Stimulated activated CD4-positive, alpha-beta T cell treated with anti-CD3 and anti-CD28 coated beads, Interleukin-12 subunit alpha, Interleukin-12 subunit beta, amount 100 ng/mL, for 24 hours (primary cell): ENCODE results near the gene PLA2G2C.

Experiments used
- DNase-seq, 2 experiments: peaks; one replicate each; pipeline ENCODE4 v3.0.0-alpha.2; 2020; ENCODE audit warnings: low read depth in 2 of 2

PLA2G2C gene

DNA sequence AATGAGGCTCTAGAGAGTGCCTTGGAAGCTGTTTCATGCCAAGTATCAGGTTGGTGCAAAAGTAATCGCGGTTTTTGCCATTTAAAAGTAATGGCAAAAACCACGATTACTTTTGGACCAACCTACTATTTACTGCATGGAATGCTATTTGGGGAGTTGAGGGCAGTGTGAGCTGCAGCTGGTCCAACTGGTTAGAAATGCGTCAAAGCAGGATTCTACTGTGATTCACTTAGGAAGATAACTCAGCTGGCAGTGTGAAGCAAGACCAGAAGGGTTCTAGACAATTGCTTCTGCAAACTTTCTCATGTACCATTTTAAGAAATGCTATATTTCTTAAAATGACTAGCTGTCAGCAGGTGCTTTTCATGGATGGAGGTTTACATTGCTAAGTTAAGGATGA, 21.2 kb upstream of the PLA2G2C start:
- DNase-seq: no peak

DNA sequence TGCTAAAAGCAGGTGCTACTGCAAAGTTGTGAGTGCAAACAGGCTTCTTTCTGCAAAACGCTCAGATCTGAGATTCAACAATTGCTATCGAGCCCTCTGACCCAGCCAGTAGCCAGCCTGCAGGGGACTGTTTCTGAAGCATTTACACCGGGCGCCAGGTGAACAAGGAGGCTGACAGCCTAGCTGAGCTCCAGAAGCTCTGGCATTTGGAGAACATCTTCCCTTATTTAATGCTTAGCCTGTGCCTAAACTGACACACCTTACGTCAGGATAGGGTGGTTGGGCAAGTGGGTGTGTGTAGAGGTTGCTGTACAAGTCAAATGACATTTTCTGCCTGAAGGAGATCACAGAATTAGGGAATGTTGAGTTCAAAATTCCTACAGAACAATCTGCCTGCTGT, 15.8 kb upstream of the PLA2G2C start:
- no peak for DNase-seq

DNA sequence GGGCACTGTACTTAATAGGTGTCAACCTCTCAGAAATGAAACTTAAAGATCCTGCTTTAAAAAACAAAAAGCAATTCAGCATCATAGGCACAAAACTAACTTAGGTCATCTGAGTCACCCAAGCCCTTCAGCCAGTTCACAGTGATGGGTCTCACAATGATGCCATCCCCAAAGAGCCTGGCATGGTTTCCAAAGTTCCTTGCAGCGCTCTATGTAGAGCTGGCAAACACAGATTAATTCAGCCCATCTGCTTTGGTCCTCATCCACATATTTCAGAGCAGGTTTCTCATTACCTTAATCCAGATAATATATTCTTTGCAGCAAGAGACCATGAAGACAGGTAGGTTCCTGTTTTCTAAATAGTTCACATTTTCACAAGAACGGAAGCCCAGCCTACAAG, 14.6 kb upstream of the PLA2G2C start:
- no peak for DNase-seq

DNA sequence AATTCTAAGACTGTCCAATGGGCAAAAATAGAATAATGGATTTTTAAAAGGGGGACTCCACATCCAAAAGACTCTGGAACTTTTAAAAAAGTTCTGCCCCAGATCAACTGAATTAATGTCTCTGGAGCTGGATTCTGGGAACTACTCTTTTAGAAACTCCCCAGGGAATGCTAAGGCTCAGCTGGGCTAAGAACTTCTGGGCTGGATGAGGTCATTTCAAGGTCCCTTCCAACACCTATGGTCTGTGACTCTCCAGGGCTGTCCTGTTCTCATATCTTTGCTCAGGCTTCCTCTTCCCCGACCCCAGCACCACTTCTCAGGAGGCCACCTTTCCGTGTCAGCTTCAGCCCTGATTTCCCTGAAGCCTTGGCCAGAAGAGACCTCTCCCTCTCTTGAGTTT, 13.5 kb upstream of the PLA2G2C start:
- no peak for DNase-seq

DNA sequence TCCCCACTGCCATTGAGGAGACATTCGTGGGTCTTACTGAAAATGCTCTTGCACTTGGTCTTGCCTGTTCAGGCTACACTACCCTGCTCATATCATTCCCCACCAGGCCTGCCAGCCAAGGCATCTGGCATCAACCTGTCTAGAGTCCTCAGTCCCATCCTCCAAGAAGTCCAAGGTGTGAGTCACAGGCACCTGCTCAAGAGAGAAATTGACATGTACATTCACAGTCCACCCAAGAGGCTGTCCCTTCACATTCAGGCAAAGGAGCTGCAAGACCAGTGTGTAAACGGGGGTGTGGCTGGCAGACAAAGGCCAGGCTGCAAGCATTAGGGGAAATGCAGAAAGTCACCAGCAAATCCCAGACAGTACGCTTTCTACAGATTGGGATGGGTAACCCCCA, 13.1 kb upstream of the PLA2G2C start:
- DNase-seq: no peak

DNA sequence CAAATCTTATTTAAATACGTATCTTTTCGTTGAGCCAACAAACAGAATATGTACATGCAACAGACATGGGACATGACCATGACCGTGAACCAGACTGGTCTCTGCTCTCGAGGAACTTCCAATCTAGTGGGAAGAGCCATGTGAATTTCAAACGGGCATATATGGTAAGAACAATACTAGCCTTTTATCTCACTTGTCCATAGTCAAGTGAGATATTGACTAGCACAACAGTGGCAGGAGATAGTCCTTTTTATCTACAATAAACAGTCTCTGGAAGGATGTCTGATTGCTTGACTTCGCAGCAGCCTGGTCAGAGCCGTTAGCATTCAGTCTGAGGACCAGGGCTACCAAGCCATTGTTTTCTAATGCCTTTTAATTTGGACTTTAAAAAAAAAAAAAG, 12.6 kb upstream of the PLA2G2C start:
- no peak for DNase-seq

DNA sequence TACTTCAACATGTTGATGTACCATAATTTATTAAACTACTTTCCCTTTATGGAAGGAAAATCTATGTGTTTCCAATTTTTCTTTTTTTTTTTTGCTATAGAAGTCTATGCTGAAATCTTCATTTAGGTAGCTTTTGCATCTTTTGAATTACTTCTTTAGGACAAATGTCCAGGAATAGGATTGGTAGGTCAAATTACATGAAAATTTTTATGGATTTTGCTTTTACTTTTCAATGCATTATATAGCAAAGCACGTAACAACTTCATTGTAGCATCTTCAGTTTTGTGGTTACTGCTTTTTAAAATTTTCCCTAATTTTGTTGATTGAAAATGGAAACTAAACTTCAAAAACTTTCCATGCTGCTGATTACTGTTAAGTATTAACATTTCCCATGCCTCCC, 12.0 kb upstream of the PLA2G2C start:
- DNase-seq: no peak

DNA sequence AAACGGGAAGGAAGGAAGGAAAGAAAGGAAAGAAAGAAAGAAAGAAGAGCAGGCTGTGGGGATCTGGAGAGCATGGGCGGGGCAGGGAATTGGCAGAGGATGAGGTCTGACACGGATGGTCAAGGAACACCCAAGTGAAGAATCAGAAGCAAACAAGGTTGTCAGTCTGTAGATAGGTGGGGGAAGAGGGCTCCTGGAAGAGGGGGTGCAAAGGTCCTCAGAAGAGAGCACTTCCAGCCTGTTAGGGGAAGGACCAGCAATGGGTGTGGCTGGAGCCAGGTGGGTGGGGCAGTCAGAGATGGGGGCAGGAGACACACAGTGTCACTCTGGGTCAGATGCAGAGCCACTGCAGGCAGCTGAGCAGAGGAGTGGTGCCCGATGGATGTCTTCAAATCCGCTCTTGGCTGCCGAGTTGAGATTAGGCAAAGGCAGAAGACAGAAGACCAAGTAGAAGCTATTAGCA, 11.0 kb upstream of the PLA2G2C start:
- DNase-seq: no peak

DNA sequence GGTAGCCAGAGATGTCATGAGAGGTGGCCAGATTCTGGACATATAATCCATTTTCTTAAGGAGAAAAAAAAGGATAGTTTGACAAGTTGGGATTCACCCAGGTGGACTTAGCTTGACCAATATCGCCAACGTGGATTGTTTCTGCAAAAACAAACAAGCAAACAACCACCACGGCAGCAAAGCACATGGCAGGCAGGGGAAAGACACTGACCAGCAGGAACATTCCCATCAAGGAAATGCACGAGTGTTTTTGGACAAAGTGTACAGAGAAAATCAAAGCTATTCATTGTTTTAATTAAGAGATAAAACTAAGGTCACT, 9.1 kb upstream of the PLA2G2C start:
- no peak for DNase-seq

DNA sequence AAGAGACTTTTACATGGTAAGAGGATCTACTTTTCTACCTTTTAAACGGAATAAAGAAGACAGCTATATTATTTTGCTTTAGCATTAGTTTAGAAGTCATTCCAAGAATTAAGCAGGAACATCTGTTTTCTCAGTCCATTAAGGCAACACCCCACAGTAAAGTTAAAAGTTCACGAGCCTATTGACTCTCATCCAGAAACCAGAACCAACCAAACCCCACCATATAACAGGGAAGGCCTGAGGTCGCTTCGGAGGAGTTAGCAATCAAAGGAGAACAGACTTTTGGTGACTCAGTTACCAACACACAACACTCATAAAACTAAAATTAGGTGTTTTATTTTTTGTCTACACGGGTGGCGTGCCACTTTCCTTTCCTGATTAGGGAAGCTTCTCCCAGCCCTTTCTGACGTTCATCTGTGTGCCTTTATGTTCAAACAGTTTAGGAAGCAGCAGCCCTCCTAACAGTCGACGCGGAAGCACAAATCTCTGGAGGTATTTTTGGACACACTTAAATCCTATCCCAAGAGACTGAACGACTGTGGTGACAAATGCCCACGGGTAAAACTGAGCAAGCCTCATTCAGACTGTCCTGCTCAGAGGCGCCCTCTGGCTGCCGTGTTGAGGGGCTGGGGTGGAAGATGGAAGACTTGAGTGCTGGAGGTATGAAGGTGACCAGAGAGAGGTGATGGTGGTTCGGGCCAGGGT, 8.6 kb upstream of the PLA2G2C start:
- DNase-seq: peak; percentile 54 to 72

DNA sequence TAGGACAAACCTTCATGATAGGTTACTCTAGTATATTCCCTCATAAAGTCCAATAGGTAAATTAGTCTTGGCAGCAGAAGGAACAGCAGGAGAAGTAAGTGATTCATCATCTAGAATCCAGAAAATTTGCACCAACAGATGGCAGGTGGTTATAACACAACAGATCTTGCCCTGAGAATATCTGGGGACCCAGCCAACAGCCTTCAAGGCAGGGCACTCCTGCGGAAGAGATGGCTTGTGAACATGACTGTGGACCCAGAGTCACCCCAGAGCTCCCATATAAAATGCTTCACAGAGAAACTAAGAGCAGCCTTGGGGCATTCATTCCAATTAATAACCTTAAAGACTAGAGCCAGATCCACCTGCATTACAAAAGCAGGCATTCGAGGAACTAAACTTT, 7.9 kb upstream of the PLA2G2C start:
- no peak for DNase-seq

DNA sequence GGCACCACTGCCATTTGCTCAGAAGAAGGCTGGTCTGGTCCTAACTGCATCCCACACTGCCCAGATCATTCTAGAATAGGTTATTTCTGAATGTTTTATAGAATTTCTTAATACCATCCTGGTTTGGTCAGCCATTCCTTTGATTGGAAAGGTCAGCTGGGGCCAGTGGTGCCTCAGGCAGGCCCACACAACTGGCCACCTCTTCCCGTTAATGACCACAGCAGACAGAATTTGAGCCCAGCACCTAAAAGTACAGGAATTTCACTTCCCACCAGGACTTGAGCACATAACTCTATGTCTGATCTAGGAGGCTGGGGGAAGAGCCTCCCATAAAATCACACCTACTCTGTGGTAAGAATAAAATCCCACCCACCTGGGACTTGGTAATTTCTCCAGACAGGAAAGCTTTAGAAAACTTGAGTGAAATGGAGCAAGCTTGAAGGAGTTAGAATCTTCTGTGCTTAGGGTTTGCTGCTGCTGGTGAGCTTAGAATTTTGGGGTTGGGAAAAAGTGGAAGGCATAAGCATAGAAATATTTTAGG, 6.6 kb upstream of the PLA2G2C start:
- DNase-seq: no peak

DNA sequence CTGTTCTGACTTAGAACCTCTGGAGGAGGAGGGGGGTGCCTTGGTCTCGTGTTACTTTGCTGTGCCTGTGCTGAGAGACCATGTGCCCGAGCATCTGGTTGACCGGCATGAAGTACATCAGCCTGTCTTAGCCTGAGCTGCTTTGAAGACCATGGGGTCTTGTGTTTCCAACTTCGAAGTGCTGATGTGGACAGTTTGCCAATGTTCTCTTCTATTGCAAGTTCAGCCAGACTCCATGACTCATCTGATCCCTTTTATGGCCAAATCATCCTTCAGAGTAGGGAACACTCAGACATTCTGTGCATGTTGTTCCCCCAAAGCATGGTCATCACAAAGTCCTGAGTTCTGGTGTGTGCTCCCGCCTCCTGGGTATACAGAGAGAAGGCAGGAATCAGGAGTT, 6.0 kb upstream of the PLA2G2C start:
- DNase-seq: no peak

DNA sequence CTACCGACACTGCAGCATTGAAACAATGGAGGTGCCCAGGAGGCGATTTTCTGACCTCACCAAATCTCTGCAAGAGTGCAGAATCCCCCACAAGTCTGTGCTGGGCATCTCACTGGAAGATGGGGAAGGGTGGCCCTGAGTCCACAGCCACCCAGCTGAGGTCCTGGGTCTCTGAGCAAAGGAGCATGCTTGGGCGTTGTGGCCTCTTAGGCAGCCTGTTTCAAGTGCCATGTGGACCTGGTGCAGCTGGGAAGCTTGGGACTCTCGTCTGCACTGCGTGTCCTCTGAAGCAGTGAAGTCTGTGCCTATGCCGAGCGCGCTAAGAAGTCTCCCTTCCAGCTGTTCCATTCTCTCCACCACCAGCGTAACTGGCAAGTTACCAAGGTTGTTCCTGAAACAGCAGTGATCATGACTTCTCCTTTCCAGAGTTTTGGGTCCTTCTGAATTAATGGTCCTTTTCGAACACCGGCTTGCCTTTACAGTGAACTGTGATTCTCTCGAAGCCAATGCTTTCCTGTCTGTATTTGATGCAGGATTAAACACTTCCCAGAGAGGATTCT, 5.0 kb upstream of the PLA2G2C start:
- DNase-seq: no peak

DNA sequence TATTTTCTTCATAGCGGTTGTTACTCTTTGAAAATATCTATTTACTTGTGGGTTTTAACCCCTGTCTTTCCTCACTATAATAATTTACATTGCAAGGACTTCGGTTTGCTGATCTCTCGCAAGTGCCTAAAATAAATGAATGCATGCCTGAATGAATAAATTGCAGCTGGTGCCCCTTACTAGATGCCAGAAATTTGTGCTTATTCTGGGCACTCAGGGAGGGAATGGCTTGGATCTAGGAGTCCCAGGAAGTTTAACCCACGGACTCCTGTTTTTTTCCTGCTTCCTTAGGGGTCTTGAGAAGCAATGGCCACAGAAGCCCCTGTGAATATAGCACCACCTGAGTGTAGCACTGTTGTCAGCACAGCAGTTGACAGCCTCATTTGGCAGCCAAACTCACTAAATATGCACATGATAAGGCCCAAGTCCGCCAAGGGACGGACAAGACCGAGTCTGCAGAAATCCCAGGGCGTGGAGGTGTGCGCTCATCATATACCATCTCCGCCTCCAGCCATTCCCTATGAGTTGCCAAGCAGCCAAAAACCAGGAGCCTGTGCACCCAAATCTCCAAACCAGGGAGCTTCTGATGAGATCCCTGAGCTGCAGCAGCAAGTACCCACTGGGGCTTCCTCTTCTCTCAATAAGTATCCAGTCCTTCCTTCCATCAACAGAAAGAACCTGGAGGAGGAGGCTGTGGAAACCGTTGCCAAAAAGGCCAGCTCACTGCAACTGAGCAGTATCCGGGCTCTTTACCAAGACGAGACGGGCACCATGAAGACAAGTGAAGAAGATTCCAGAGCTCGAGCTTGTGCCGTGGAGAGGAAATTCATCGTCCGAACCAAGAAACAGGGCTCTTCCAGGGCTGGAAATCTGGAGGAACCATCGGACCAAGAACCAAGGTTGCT, 4.2 kb upstream of the PLA2G2C start:
- no peak for DNase-seq

DNA sequence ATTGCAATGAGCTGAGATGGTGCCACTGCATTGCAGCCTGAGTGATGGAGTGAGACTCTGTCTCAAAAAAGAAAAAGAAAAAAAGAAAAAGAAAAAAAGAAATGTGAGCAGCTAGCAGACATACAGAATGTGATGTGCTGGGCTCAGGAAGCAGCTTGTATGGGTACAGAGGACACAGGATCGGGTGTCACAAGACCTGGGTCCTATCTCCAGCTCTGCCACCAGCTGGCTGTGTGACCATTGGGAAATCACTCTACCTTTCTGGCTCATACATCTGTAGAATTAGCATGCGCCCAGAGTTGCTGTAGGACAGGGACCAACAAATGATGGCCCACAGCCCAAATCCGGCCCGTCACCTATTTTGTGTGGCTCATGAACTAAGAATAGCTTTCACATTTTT, 3.3 kb upstream of the PLA2G2C start:
- DNase-seq: no peak

DNA sequence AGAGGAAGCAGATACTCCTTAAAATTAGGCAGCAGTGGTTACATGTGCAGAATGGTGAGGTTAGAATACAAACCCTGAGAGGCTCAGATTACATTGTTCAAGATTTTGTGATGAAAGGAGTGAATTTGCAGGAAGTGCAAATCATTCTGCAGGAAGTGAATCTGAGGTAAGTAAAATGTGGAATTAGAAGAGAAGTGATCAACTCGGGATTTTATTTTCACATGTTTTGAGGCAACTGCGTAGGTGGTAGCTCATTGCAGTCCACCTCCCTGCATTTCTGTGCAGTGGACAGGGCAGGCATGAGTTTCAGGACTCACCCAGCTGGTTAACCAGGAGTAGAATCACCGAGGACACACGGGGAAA, 2.1 kb upstream of the PLA2G2C start:
- no peak for DNase-seq

DNA sequence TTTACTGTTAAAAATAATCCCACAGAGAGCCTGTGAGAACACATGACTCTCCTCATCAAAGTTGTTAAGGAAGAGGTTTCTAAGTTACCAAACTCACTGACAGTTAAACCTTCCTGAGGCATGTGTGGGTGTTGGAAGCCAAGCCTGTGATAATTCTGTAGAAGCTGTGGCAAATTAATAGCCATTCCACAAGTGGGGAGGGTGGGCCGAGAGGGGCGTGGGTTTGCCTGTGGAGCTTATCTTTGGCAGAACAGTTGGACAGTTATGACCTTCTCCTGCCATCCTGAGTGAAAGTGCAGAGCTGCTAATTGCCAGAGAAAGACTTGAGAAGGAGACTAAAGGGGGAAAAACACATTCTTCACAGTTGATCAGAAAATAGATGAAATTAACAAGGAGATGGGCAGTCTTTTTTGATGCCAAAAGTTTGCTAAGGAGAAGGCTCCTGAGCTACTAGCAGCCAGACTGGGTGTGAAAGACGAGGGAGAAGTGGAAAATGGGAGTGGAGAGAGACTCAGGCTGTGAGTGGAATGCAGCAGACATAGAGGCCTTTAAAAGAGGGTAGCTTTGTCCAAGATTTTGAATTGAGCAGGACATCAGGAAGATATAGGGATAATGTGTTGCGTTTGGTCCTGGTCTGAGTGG, 1.6 kb upstream of the PLA2G2C start:
- DNase-seq: no peak

DNA sequence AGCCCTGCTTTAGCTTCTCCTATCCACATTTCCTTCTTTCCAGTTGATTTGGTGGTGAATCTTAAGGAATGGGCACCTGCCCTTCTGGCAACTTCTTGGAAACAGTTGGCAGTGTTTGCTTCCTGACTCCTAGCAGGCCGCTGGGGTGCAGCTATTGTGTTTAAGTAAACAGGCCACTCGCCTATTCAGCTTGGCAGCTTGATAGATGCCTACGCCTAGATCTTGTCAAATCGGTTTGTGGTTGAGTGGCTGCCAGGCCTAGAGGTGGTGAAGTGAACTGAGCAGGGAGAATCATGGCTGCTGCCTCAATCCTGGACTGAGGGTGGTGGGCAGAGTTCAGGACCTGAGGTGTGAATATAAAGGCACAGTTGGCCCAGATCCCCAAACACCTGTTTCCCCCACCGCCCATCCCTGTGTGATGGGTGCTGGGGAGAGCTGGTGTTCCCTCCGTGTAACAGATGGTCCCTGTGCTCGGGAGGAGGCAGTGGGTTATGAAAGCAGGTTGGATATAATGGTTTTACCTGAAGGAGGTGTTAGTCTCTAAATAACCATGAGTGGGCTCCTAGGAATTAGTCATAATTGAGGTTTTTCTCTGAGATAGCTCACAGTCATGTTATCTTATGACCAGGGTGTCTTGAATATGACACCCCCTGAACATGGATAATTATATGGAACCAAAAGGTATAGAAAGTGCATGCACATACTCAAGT, 940 bp upstream of the PLA2G2C start:
- no peak for DNase-seq

DNA sequence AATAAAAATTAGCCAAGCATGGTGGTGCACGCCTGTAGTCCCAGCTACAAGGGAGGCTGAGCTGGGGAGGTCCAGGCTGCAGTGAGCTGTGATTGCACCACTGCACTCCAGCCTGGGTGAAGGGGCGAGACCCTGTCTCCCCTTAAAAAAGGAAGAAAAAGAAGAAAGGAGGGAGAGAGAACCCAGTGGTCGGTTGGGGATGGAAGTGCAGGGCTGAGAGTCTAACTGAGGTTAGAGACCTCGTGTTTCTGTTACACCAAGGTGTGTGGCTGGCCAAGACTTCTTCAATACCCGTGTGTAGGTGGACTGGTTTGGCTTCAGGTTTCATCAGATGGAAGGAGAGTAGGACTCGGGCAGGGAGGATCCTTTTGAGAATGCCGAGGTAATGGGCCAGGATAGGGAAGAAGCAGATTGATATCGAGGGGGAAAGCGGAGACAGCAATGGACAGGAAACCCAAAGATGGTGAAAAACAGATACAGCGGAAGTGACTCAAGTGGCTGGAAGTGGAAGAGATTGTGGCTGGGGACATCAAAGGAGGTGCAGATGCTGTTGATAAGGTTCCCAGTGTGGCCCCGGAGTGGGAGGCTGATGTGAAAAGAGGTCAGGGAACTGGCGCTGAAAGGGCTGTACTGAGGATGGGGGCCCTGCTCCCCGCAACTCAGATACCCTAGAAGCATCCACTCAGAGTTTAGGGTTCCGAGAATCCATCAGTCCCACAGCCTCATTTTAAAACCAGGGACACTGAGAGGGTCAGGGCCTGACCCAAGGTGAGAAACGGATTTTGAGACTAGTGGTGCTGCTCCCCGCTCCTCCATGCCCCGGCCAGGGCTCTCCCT, 1.1 kb downstream of the PLA2G2C start:
- DNase-seq: peak in 1 of 2 experiments; percentile 61

DNA sequence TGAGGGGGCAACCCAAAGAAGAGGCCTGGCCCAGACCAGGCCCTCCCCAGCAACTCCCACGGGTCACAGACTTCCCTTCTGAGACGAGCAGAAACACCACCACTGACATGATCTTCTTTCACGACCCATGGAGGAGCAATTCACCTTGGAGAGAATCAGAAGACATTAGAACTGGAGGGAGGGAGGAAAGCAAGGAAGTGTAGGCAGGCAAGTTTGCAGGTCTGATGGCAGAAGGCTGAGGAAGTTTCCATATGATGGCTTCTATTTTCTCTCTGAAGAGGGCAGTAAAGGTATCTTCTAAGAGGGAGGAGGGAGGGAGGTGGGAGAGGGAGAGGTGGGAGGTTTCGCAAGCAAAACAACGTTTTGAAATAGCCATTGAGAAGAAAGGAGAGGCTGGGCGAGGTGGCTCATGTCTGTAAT, 1.8 kb downstream of the PLA2G2C start:
- DNase-seq: no peak
